Suprapubic skin (tissue), 4 donors: ENCODE data around the gene SPOCK1.

ENCODE experiments used
- CTCF ChIP-seq, 2 donors: fragments of 200-600 bp in 1 of 2; fragments of 450-650 bp in 1 of 2; sonication (generic) in 1 of 2; IDR thresholded peaks; one replicate each; pipeline ENCODE4 v1.5.1; 2016 to 2019; ENCODE audit warnings: antibody characterized with exemption in 2 of 2, mild to moderate bottlenecking in 1 of 2, moderate library complexity in 1 of 2
- POLR2A ChIP-seq, 2 donors: fragments of 450-650 bp; IDR thresholded peaks; one replicate each; pipeline ENCODE4 v1.6.1; 2017; ENCODE audit warnings: antibody characterized with exemption in 2 of 2, mild to moderate bottlenecking in 2 of 2, moderate library complexity in 2 of 2
- POLR2AphosphoS5 ChIP-seq, 3 donors: sonication (generic); formaldehyde crosslinking; IDR thresholded peaks; one replicate each; pipeline ENCODE4 v1.6.1; 2017; ENCODE audit warnings: antibody characterized with exemption in 3 of 3

- TF ChIP-seq POLR2AphosphoS5 (IDR thresholded peaks at IDR 0.05) (no peak), POLR2A (IDR thresholded peaks at IDR 0.05) (no peak), CTCF (IDR thresholded peaks at IDR 0.05) (no peak)
These were observed 165.7 kb downstream of the SPOCK1 start for GRCh38 chr5:137333475-137333874.
